ENCODE measurements around the gene BTBD6.

DNA sequence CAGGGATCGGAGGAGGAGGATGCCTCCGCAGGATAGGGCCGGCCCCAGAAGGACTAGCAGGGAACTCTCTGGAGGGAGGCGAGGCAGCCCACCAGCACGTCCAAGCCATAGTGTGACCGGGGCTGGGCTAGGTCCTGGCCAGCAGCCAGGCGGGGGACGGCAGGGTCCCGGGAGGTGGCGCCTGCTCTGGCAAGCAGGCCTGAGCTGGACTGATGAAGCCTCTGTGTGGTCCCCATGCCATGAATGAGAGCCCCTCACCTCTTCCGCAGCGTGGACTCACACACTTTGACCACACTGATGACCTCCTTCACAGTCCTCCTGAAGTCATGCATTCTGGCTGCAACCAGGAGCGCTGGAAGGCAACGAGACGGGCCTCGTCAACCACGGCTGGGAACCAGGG lies 19.8 kb upstream of the BTBD6 start:
- TF ChIP-seq, protein P1, sequence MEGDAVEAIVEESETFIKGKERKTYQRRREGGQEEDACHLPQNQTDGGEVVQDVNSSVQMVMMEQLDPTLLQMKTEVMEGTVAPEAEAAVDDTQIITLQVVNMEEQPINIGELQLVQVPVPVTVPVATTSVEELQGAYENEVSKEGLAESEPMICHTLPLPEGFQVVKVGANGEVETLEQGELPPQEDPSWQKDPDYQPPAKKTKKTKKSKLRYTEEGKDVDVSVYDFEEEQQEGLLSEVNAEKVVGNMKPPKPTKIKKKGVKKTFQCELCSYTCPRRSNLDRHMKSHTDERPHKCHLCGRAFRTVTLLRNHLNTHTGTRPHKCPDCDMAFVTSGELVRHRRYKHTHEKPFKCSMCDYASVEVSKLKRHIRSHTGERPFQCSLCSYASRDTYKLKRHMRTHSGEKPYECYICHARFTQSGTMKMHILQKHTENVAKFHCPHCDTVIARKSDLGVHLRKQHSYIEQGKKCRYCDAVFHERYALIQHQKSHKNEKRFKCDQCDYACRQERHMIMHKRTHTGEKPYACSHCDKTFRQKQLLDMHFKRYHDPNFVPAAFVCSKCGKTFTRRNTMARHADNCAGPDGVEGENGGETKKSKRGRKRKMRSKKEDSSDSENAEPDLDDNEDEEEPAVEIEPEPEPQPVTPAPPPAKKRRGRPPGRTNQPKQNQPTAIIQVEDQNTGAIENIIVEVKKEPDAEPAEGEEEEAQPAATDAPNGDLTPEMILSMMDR (IDR thresholded peaks at IDR 0.05 in 4 of 5, conservative IDR thresholded peaks at IDR 0.05 in 1 of 5): no peak
- no peak for TF ChIP-seq POLR2A (IDR thresholded peaks at IDR 0.05)
